MM.1S (cell line): ENCODE results near the gene CD276.

Source experiments
- CTCF ChIP-seq: fragments of 300-600 bp; sonication (generic); IDR thresholded peaks from 2 replicates; pipeline ENCODE4 v1.5.1; 2016; ENCODE audit warnings: antibody characterized with exemption, low read length, mixed read lengths
- EZH2 ChIP-seq: fragments of 300-600 bp; sonication (generic); optimal IDR thresholded peaks from 2 replicates; pipeline ENCODE3; 2017; ENCODE audit warnings: low read depth, mild to moderate bottlenecking, antibody characterized with exemption, low read length, mixed read lengths
- EZH2phosphoT487 ChIP-seq: fragments of 300-600 bp; sonication (generic); IDR thresholded peaks from 2 replicates; pipeline ENCODE4 v1.6.1; 2018; ENCODE audit warnings: antibody characterized with exemption, low read length

GRCh38 chr15:73744293-73744692 is 60.1 kb downstream of the CD276 start:
- TF ChIP-seq EZH2 (no peak), CTCF (no peak), EZH2phosphoT487 (no peak)
